HEK293 (cell line): ENCODE data around the gene PKDCC.

ENCODE experiments used
- CTCF ChIP-seq: fragments of 450-650 bp; formaldehyde crosslinking; IDR thresholded peaks from 2 replicates; pipeline ENCODE4 v1.5.1; 2016; ENCODE audit warnings: missing biosample characterization, missing genetic modification characterization
- GLI4 ChIP-seq: fragments of 450-650 bp; formaldehyde crosslinking; IDR thresholded peaks from 2 replicates; pipeline ENCODE4 v1.5.1; 2016; ENCODE audit warnings: missing biosample characterization, missing genetic modification characterization
- RBAK ChIP-seq: fragments of 450-650 bp; formaldehyde crosslinking; IDR thresholded peaks from 2 replicates; pipeline ENCODE4 v1.5.1; 2016; ENCODE audit warnings: missing biosample characterization, missing genetic modification characterization
- ZBTB1 ChIP-seq: fragments of 450-650 bp; formaldehyde crosslinking; IDR thresholded peaks from 2 replicates; pipeline ENCODE4 v1.5.1; 2016; ENCODE audit warnings: missing biosample characterization, missing genetic modification characterization
- ZBTB21 ChIP-seq: fragments of 450-650 bp; formaldehyde crosslinking; IDR thresholded peaks from 2 replicates; pipeline ENCODE4 v1.5.1; 2017; ENCODE audit warnings: missing biosample characterization, missing genetic modification characterization
- ZNF24 ChIP-seq: fragments of 450-650 bp; formaldehyde crosslinking; IDR thresholded peaks from 2 replicates; pipeline ENCODE4 v1.5.1; 2016; ENCODE audit warnings: missing biosample characterization, missing genetic modification characterization
- ZNF549 ChIP-seq: fragments of 450-650 bp; IDR thresholded peaks from 2 replicates; pipeline ENCODE4 v1.5.1; 2018; ENCODE audit warnings: missing biosample characterization, missing genetic modification characterization, mild to moderate bottlenecking, inconsistent platforms, moderate library complexity
- ZNF76 ChIP-seq: fragments of 450-650 bp; formaldehyde crosslinking; IDR thresholded peaks from 2 replicates; pipeline ENCODE4; 2016; ENCODE audit warnings: low read depth, missing biosample characterization, missing genetic modification characterization, borderline replicate concordance
- TF ChIP-seq, protein P1 (sequence below): fragments of 450-650 bp; formaldehyde crosslinking; IDR thresholded peaks from 2 replicates; pipeline ENCODE4 v1.5.1; 2016; ENCODE audit warnings: missing biosample characterization, missing genetic modification characterization
- TF ChIP-seq, protein P2 (sequence below): fragments of 450-650 bp; formaldehyde crosslinking; IDR thresholded peaks from 2 replicates; pipeline ENCODE4 v1.5.1; 2016; ENCODE audit warnings: missing biosample characterization, missing genetic modification characterization, borderline replicate concordance
- TF ChIP-seq, protein P3 (sequence below): fragments of 450-650 bp; IDR thresholded peaks from 2 replicates; pipeline ENCODE4 v1.5.1; 2018; ENCODE audit warnings: missing biosample characterization, missing genetic modification characterization
- TF ChIP-seq, protein P4 (sequence below): fragments of 450-650 bp; formaldehyde crosslinking; IDR thresholded peaks from 2 replicates; pipeline ENCODE4 v1.5.1; 2016; ENCODE audit warnings: missing biosample characterization, missing genetic modification characterization
- TF ChIP-seq, protein P5 (sequence below): fragments of 450-650 bp; formaldehyde crosslinking; IDR thresholded peaks from 2 replicates; pipeline ENCODE4 v1.5.1; 2016; ENCODE audit warnings: missing biosample characterization, missing genetic modification characterization
- TF ChIP-seq, protein P6 (sequence below): fragments of 450-650 bp; formaldehyde crosslinking; conservative IDR thresholded peaks from 2 replicates; pipeline ENCODE4 v1.5.1; 2016; ENCODE audit warnings: low read depth, missing biosample characterization, missing genetic modification characterization

DNA sequence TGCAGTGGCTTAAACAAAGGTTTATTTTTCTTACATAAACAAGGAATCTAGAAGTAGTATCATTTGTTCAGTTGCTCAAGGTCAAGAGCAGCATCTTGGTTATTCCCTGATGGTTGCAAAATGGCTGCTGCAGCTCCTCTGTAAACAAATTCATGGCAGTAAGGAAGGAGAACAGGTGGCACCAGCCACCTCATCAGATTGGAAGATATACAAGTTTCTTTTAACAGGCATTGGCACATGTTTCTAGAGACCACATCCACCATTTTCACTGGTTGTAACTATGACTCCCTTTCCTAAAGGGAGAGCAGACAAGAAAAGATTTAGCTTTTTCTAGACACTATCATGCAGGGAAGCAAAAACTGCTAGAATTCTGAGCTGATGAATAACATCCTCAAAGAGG is 46.3 kb downstream of the PKDCC start:
- TF ChIP-seq CTCF (tag by site-specific recombination) (no peak), ZNF549 (tag by site-specific recombination) (no peak), ZBTB21 (tag by site-specific recombination) (no peak), RBAK (tag by site-specific recombination) (no peak), ZNF24 (no peak), ZBTB1 (no peak), ZNF76 (tag by site-specific recombination) (no peak), GLI4 (tag by site-specific recombination) (no peak)
- TF ChIP-seq, protein P1, sequence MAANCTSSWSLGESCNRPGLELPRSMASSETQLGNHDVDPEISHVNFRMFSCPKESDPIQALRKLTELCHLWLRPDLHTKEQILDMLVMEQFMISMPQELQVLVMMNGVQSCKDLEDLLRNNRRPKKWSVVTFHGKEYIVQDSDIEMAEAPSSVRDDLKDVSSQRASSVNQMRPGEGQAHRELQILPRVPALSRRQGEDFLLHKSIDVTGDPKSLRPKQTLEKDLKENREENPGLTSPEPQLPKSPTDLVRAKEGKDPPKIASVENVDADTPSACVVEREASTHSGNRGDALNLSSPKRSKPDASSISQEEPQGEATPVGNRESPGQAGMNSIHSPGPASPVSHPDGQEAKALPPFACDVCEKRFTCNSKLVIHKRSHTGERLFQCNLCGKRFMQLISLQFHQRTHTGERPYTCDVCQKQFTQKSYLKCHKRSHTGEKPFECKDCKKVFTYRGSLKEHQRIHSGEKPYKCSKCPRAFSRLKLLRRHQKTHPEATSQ (tag by site-specific recombination) = no peak
- TF ChIP-seq, protein P2, sequence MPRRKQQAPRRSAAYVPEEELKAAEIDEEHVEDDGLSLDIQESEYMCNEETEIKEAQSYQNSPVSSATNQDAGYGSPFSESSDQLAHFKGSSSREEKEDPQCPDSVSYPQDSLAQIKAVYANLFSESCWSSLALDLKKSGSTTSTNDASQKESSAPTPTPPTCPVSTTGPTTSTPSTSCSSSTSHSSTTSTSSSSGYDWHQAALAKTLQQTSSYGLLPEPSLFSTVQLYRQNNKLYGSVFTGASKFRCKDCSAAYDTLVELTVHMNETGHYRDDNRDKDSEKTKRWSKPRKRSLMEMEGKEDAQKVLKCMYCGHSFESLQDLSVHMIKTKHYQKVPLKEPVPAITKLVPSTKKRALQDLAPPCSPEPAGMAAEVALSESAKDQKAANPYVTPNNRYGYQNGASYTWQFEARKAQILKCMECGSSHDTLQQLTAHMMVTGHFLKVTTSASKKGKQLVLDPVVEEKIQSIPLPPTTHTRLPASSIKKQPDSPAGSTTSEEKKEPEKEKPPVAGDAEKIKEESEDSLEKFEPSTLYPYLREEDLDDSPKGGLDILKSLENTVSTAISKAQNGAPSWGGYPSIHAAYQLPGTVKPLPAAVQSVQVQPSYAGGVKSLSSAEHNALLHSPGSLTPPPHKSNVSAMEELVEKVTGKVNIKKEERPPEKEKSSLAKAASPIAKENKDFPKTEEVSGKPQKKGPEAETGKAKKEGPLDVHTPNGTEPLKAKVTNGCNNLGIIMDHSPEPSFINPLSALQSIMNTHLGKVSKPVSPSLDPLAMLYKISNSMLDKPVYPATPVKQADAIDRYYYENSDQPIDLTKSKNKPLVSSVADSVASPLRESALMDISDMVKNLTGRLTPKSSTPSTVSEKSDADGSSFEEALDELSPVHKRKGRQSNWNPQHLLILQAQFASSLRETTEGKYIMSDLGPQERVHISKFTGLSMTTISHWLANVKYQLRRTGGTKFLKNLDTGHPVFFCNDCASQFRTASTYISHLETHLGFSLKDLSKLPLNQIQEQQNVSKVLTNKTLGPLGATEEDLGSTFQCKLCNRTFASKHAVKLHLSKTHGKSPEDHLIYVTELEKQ (tag by site-specific recombination) = no peak
- TF ChIP-seq, protein P3, sequence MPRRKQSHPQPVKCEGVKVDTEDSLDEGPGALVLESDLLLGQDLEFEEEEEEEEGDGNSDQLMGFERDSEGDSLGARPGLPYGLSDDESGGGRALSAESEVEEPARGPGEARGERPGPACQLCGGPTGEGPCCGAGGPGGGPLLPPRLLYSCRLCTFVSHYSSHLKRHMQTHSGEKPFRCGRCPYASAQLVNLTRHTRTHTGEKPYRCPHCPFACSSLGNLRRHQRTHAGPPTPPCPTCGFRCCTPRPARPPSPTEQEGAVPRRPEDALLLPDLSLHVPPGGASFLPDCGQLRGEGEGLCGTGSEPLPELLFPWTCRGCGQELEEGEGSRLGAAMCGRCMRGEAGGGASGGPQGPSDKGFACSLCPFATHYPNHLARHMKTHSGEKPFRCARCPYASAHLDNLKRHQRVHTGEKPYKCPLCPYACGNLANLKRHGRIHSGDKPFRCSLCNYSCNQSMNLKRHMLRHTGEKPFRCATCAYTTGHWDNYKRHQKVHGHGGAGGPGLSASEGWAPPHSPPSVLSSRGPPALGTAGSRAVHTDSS (tag by site-specific recombination) = no peak
- TF ChIP-seq, protein P4, sequence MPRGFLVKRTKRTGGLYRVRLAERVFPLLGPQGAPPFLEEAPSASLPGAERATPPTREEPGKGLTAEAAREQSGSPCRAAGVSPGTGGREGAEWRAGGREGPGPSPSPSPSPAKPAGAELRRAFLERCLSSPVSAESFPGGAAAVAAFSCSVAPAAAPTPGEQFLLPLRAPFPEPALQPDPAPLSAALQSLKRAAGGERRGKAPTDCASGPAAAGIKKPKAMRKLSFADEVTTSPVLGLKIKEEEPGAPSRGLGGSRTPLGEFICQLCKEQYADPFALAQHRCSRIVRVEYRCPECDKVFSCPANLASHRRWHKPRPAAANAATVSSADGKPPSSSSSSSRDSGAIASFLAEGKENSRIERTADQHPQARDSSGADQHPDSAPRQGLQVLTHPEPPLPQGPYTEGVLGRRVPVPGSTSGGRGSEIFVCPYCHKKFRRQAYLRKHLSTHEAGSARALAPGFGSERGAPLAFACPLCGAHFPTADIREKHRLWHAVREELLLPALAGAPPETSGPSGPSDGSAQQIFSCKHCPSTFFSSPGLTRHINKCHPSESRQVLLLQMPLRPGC = no peak
- TF ChIP-seq, protein P5, sequence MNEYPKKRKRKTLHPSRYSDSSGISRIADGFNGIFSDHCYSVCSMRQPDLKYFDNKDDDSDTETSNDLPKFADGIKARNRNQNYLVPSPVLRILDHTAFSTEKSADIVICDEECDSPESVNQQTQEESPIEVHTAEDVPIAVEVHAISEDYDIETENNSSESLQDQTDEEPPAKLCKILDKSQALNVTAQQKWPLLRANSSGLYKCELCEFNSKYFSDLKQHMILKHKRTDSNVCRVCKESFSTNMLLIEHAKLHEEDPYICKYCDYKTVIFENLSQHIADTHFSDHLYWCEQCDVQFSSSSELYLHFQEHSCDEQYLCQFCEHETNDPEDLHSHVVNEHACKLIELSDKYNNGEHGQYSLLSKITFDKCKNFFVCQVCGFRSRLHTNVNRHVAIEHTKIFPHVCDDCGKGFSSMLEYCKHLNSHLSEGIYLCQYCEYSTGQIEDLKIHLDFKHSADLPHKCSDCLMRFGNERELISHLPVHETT = no peak
- TF ChIP-seq, protein P6, sequence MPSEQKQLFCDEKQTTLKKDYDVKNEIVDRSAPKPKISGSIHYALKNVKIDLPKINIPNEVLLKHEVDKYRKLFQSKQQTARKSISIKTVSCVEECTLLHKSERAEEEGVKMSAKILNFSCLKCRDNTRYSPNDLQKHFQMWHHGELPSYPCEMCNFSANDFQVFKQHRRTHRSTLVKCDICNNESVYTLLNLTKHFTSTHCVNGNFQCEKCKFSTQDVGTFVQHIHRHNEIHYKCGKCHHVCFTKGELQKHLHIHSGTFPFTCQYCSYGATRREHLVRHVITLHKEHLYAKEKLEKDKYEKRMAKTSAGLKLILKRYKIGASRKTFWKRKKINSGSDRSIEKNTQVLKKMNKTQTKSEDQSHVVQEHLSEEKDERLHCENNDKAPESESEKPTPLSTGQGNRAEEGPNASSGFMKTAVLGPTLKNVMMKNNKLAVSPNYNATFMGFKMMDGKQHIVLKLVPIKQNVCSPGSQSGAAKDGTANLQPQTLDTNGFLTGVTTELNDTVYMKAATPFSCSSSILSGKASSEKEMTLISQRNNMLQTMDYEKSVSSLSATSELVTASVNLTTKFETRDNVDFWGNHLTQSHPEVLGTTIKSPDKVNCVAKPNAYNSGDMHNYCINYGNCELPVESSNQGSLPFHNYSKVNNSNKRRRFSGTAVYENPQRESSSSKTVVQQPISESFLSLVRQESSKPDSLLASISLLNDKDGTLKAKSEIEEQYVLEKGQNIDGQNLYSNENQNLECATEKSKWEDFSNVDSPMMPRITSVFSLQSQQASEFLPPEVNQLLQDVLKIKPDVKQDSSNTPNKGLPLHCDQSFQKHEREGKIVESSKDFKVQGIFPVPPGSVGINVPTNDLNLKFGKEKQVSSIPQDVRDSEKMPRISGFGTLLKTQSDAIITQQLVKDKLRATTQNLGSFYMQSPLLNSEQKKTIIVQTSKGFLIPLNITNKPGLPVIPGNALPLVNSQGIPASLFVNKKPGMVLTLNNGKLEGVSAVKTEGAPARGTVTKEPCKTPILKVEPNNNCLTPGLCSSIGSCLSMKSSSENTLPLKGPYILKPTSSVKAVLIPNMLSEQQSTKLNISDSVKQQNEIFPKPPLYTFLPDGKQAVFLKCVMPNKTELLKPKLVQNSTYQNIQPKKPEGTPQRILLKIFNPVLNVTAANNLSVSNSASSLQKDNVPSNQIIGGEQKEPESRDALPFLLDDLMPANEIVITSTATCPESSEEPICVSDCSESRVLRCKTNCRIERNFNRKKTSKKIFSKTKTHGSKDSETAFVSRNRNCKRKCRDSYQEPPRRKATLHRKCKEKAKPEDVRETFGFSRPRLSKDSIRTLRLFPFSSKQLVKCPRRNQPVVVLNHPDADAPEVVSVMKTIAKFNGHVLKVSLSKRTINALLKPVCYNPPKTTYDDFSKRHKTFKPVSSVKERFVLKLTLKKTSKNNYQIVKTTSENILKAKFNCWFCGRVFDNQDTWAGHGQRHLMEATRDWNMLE (tag by site-specific recombination) = no peak
